MM.1S (cell line): ENCODE results near the gene EMCN.

ENCODE experiments used
- EZH2phosphoT487 ChIP-seq: fragments of 300-600 bp; sonication (generic); IDR thresholded peaks from 2 replicates; pipeline ENCODE4 v1.6.1; 2018; ENCODE audit warnings: antibody characterized with exemption, low read length
- TF ChIP-seq, protein P1 (sequence below): fragments of 300-600 bp; sonication (generic); IDR thresholded peaks from 2 replicates; pipeline ENCODE4 v1.5.1; 2016; ENCODE audit warnings: antibody characterized with exemption, low read length, mixed read lengths

DNA sequence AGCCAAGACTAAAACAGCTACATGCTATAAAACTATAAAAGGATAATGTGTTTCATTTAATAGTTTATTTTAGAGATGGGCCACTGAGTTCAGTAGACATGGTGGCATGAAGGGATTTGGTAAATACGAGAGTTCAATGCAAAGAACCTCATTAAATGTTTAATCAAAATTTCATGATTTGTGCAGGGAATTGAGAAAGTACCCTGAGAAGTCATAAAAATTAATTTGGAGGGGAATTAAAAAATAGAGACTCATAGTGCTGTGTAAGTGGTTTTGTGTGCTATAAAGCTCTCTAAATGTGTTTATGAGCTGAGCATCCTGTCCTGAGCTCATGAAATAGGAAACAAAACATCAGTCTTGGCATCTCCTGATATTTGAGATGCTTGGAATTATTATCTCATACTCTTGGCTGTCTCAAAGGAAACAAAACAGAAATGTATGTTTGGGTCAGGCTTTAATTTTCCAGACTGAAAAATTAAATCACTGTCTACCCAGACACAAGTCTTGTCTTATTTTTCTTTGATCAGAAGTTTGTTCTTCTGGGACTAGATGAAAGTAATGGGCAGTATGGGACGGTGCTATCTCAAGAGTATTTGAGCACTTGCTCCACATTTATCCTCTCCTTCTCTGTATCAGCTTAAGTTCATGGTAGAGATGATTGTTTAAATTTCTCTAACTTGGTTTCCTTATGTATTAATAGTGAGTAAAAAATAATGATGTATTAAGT, 38.0 kb upstream of the EMCN start:
- TF ChIP-seq, protein P1, sequence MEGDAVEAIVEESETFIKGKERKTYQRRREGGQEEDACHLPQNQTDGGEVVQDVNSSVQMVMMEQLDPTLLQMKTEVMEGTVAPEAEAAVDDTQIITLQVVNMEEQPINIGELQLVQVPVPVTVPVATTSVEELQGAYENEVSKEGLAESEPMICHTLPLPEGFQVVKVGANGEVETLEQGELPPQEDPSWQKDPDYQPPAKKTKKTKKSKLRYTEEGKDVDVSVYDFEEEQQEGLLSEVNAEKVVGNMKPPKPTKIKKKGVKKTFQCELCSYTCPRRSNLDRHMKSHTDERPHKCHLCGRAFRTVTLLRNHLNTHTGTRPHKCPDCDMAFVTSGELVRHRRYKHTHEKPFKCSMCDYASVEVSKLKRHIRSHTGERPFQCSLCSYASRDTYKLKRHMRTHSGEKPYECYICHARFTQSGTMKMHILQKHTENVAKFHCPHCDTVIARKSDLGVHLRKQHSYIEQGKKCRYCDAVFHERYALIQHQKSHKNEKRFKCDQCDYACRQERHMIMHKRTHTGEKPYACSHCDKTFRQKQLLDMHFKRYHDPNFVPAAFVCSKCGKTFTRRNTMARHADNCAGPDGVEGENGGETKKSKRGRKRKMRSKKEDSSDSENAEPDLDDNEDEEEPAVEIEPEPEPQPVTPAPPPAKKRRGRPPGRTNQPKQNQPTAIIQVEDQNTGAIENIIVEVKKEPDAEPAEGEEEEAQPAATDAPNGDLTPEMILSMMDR: no peak
- no peak for TF ChIP-seq EZH2phosphoT487
